HCT116 (cell line): ENCODE results near the gene KCNN4.
"Not testable (repeated sequence)": the region's sequence is repeated elsewhere in the genome, so short reads cannot be mapped to it uniquely, and the experiment has no call there.

ENCODE experiments used
- EGR1 ChIP-seq: IDR thresholded peaks from 2 replicates; pipeline ENCODE4 v1.6.1; 2012; ENCODE audit warnings: low read depth
- EZH2 ChIP-seq: fragments of 200-600 bp; sonication (generic); IDR thresholded peaks from 2 replicates; pipeline ENCODE4 v1.6.1; 2017; ENCODE audit warnings: antibody characterized with exemption, mixed run types
- EZH2phosphoT487 ChIP-seq: fragments of 200-600 bp; IDR thresholded peaks from 2 replicates; pipeline ENCODE4 v1.6.1; 2018; ENCODE audit warnings: antibody characterized with exemption, borderline replicate concordance
- POLR2A ChIP-seq: IDR thresholded peaks from 2 replicates; pipeline ENCODE4 v1.7.0; 2011; ENCODE audit warnings: borderline replicate concordance; ENCODE audit not compliant: insufficient read depth, insufficient read length; ENCODE audit errors: extremely low read depth
- TF ChIP-seq, protein P1 (sequence below), 3 experiments: fragments of 200-600 bp in 1 of 3; sonication (generic) in 1 of 3; IDR thresholded peaks in 2 of 3; conservative IDR thresholded peaks in 1 of 3; 2 replicates each; pipeline ENCODE4 v1.5.1; 2012 to 2017; ENCODE audit warnings: low read depth in 2 of 3, low read length in 2 of 3, antibody characterized with exemption in 1 of 3, borderline replicate concordance in 1 of 3, control low read depth in 1 of 3, mild to moderate bottlenecking in 1 of 3, mixed read lengths in 1 of 3, mixed run types in 1 of 3, moderate library complexity in 1 of 3; ENCODE audit not compliant: insufficient read depth in 1 of 3
- TF ChIP-seq, protein P2 (sequence below): IDR thresholded peaks from 2 replicates; pipeline ENCODE4 v1.6.1; 2012

DNA sequence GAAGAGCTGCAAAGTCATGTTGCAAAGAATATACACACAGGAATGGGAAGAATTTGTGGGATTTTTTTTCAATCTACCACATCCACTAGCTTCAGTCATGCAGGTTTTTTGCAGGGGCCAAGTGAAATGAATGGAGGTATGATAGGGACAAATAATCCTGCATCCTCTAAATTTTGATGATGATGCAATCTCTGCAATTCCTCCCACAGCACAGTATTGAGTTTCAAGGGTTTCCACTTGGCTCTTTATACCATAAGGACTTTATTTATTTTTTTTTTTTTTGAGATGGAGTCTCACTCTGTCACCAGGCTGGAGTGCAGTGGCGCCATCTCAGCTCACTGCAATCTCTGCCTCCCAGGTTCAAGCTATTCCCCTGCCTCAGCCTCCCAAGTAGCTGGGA lies 36.7 kb upstream of the KCNN4 start:
- TF ChIP-seq EZH2phosphoT487, EGR1, EZH2, POLR2A: not testable (repeated sequence)
- TF ChIP-seq, protein P1, sequence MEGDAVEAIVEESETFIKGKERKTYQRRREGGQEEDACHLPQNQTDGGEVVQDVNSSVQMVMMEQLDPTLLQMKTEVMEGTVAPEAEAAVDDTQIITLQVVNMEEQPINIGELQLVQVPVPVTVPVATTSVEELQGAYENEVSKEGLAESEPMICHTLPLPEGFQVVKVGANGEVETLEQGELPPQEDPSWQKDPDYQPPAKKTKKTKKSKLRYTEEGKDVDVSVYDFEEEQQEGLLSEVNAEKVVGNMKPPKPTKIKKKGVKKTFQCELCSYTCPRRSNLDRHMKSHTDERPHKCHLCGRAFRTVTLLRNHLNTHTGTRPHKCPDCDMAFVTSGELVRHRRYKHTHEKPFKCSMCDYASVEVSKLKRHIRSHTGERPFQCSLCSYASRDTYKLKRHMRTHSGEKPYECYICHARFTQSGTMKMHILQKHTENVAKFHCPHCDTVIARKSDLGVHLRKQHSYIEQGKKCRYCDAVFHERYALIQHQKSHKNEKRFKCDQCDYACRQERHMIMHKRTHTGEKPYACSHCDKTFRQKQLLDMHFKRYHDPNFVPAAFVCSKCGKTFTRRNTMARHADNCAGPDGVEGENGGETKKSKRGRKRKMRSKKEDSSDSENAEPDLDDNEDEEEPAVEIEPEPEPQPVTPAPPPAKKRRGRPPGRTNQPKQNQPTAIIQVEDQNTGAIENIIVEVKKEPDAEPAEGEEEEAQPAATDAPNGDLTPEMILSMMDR (IDR thresholded peaks at IDR 0.05 in 2 of 3, conservative IDR thresholded peaks at IDR 0.05 in 1 of 3; ENCODE audit: borderline replicate concordance in 1 of 3, insufficient read depth in 1 of 3, low read depth in 2 of 3, low read length in 2 of 3), result not testable (repeated sequence)
- TF ChIP-seq, protein P2, sequence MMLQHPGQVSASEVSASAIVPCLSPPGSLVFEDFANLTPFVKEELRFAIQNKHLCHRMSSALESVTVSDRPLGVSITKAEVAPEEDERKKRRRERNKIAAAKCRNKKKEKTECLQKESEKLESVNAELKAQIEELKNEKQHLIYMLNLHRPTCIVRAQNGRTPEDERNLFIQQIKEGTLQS, result not testable (repeated sequence)
